Erythroblast (primary cell): Measurements from ENCODE around the gene VEPH1.

Experiments
- GATA1 ChIP-seq: IDR thresholded peaks from 2 replicates; pipeline ENCODE4 v1.6.1; 2011; ENCODE audit warnings: low read depth, mild to moderate bottlenecking, control low read depth, low read length, moderate library complexity
- POLR2A ChIP-seq: IDR thresholded peaks from 2 replicates; pipeline ENCODE4 v1.6.1; 2011; ENCODE audit warnings: mild to moderate bottlenecking, low read length

GRCh38 chr3:157363393-157363792, 139.8 kb downstream of the VEPH1 start:
- no peak for TF ChIP-seq POLR2A
- no peak for TF ChIP-seq GATA1
